Hepatocyte (in vitro differentiated cells): Measurements from ENCODE around the gene ADAMTS8.

ENCODE experiments used
- CTCF ChIP-seq: fragments of 200-600 bp; sonication (generic); IDR thresholded peaks from 2 replicates; pipeline ENCODE4 v1.5.1; 2016; ENCODE audit warnings: antibody characterized with exemption, mild to moderate bottlenecking; ENCODE audit not compliant: poor library complexity
- EZH2 ChIP-seq: fragments of 200-600 bp; sonication (generic); IDR thresholded peaks from 2 replicates; pipeline ENCODE4 v1.6.1; 2016; ENCODE audit warnings: antibody characterized with exemption, mild to moderate bottlenecking, borderline replicate concordance
- EZH2phosphoT487 ChIP-seq: fragments of 200-600 bp; sonication (generic); IDR thresholded peaks from one replicate; pipeline ENCODE4 v1.6.1; 2018; ENCODE audit warnings: antibody characterized with exemption, mild to moderate bottlenecking, low read depth, moderate library complexity; ENCODE audit not compliant: unreplicated experiment, severe bottlenecking

DNA sequence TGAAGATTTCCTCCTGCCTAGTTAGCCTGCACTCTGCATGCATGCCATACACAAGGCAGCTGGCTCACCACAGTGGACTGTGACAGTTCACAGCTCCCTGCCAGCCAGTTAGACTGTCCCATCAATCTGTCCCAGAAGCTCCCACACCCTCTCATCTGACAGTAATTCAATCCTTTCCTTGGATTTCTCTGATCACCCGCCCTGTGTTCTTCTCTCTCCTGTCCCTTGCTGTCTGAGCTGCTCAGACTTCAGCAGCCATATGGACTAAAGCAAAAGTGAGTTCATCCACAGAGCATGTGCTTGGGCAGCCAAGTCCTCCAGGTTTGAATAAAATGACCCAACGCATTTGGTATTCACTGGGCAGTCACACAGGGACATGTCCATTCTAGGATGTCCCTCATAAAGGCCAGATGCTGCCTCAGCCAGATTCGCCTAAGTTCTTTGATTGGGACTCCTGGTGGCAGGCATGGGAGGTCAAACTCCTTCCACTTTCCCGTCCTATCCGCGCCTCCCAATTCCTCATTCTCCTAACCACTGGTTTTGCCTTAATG is 59.2 kb downstream of the ADAMTS8 start:
- TF ChIP-seq CTCF (no peak), EZH2 (no peak), EZH2phosphoT487 (no peak)
